Vagina (tissue), 2 donors: ENCODE measurements around the gene LKAAEAR1.

ENCODE experiments used
- POLR2A ChIP-seq, 2 donors: fragments of 450-650 bp; IDR thresholded peaks; one replicate each; pipeline ENCODE4 v1.6.1; 2017; ENCODE audit warnings: antibody characterized with exemption in 2 of 2, mild to moderate bottlenecking in 2 of 2, moderate library complexity in 2 of 2
- TF ChIP-seq, protein P1 (sequence below), 3 experiments: fragments of 450-650 bp in 2 of 3; fragments of 200-600 bp in 1 of 3; sonication (generic) in 1 of 3; IDR thresholded peaks; one replicate each; pipeline ENCODE4 v1.5.1; 2017 to 2019; ENCODE audit warnings: antibody characterized with exemption in 3 of 3, mild to moderate bottlenecking in 2 of 3, moderate library complexity in 2 of 3

DNA sequence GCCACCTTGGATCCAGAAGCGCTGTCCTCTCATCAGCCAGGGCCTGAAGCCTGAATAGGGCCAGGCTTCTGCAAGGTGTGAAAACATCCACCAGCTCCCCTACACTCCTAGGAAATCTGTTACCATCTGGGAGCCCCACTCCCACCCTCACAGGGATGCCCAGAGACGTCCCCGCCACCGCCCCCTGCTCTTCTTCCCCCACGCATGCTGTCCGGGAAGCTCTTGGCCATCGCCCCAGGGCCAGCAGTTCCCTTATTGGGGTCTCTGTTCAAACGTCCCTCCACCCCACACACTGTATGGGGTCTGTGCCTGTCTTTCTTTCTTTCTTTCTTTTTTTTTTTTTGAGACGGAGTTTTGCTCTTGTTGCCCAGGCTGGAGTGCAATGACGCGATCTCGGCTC, 8.6 kb downstream of the LKAAEAR1 start:
- TF ChIP-seq, protein P1, sequence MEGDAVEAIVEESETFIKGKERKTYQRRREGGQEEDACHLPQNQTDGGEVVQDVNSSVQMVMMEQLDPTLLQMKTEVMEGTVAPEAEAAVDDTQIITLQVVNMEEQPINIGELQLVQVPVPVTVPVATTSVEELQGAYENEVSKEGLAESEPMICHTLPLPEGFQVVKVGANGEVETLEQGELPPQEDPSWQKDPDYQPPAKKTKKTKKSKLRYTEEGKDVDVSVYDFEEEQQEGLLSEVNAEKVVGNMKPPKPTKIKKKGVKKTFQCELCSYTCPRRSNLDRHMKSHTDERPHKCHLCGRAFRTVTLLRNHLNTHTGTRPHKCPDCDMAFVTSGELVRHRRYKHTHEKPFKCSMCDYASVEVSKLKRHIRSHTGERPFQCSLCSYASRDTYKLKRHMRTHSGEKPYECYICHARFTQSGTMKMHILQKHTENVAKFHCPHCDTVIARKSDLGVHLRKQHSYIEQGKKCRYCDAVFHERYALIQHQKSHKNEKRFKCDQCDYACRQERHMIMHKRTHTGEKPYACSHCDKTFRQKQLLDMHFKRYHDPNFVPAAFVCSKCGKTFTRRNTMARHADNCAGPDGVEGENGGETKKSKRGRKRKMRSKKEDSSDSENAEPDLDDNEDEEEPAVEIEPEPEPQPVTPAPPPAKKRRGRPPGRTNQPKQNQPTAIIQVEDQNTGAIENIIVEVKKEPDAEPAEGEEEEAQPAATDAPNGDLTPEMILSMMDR (IDR thresholded peaks at IDR 0.05) = no peak
- no peak for TF ChIP-seq POLR2A (IDR thresholded peaks at IDR 0.05)
